ENCODE results near the gene RAP2A.

Gene RAP2A
- 27.5 to 88.7 (median 40.5) reads per million in 9 experiments for total RNA-seq

DNA sequence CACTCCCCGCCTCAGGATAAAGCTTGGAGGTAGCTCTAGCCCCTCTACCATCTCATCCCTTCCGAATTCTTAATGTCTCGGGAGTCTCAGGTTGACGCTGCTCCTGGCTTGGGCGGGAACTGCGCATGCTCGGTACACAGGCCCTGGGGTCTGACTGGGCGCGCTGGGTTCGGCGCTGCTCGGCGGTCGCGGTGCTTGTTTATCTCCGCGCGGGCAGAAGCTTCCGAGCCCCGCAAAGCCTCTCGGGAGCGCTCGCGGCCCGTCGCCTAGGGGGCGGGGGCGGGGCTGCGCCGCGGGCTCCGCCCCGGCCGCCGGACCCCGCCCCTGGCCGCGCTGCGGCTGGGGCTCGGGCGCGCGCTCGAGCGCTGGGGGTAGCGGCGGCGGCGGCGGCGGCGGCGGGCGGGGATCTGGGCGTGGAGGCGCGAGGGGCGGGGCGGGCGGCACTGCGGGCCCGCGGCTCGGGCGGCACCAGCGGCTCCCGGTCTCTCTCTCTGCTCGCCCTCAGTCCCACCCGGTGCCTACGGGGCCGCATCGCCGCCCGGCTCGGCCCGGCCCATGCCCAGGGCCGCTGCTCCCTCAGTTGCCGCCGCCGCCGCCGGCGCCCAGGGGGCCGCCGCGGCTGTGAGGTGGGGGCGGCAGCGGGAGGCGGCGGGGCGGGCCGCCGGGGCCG, at the start of gene RAP2A:
TSS of gene RAP2A (plus strand) at position 443 of the 670 bp plus-strand sequence. CDS start 302 bp downstream, outside the sequence.
- ATAC-seq (replicated peaks) = peak; percentile 62
- Mint-ChIP-seq H3K27me3 (no peaks in the 10 kb centered on the region), H3K36me3 (ENCODE audit: insufficient read depth) (peaks cover 15% of the 10 kb centered on the region), H3K9me3 (no peaks in the 10 kb centered on the region), H3K27ac (peak within 1 kb of the TSS; percentile 95 to 100), H3K4me3 (peak within 1 kb of the TSS; percentile 81 to 99), H3K4me1 (ENCODE audit: low read depth in 2 of 2) (peaks cover 7 to 37% of the 10 kb centered on the region in 2 donors)
- peak; percentile 82 to 86 (median 83) for DNase-seq

DNA sequence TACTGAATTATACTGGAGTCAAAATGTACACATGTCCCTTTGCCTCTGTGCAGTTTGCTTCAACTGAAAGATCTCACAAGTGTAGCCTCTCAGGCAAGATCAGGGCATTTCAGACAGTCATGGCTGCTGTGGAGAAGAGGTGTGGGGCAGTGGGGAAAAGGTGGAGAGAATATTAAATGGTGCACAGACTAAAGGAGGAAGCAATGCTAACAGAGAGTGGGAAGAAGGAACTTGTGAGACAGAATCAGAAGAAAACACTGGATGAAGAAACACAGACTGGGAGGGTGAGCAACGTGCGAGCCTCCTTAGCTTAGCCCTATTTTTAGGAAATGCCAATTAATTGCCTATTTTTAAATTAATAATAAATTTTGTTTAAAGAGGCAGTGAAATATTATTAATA, 49.6 kb upstream of the RAP2A start:
- no peaks in the 10 kb centered on the region for H3K27me3 Mint-ChIP-seq
- peaks cover 19 to 32% of the 10 kb centered on the region in 2 donors for H3K4me1 Mint-ChIP-seq (ENCODE audit: low read depth in 2 of 2)
- peaks cover 5% of the 10 kb centered on the region for H3K36me3 Mint-ChIP-seq (ENCODE audit: insufficient read depth)
- no peak for DNase-seq
- ATAC-seq (replicated peaks) = no peak
- H3K4me3 Mint-ChIP-seq = no peak overlapping the region
- H3K27ac Mint-ChIP-seq = peak overlapping the region in 1 of 2 donors; percentile 26
- no peaks in the 10 kb centered on the region for H3K9me3 Mint-ChIP-seq

GRCh38 chr13:97385146-97385545, 48.8 kb upstream of the RAP2A start:
- no peak overlapping the region for H3K4me3 Mint-ChIP-seq
- no peaks in the 10 kb centered on the region for H3K27me3 Mint-ChIP-seq
- H3K9me3 Mint-ChIP-seq = no peaks in the 10 kb centered on the region
- peaks cover 6% of the 10 kb centered on the region for H3K36me3 Mint-ChIP-seq (ENCODE audit: insufficient read depth)
- DNase-seq (no peak), ATAC-seq (replicated peaks) (no peak)
- no peak overlapping the region for H3K27ac Mint-ChIP-seq
- H3K4me1 Mint-ChIP-seq (ENCODE audit: low read depth in 2 of 2) = peaks cover 19 to 32% of the 10 kb centered on the region in 2 donors

- no peaks in the 10 kb centered on the region for H3K9me3 Mint-ChIP-seq
- no peak for DNase-seq
- ATAC-seq (replicated peaks) = no peak
- peaks cover 6% of the 10 kb centered on the region for H3K36me3 Mint-ChIP-seq (ENCODE audit: insufficient read depth)
- no peaks in the 10 kb centered on the region for H3K27me3 Mint-ChIP-seq
- no peak overlapping the region for H3K4me3 Mint-ChIP-seq
- no peak overlapping the region for H3K27ac Mint-ChIP-seq
- peaks cover 19 to 32% of the 10 kb centered on the region in 2 donors for H3K4me1 Mint-ChIP-seq (ENCODE audit: low read depth in 2 of 2)
These were observed 48.1 kb upstream of the RAP2A start for GRCh38 chr13:97385854-97386253.

DNA sequence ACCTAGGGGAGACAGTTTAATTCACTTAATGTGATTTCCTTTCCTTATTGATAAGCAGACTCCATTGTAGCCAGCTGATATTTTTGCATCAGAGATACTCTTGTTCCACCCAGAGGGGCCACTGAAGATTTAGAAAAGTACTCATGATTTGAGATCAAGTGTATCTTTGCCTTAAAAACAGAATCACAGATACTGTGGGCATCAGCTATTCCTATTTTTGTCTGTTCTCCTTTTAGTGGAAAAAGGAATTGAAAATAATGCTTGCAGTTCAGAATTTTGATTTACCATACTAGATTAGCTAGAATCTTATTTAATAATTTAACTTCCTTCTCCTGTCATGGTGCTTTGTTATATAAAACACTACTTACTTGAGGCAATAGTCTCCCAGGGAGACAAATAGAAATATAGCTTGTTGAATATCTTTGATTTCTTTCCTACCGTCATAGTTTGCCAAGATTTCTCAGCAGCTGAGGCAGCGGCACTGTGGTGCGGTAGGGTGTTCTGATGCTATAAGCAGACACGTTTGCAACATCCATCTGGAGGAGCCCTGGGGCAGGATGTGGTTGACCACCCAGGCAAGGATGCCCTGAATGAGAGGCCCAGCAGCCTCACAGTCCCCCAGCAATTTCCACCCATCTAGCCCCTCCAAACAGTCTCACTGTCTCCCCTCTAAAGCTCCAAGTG, 47.0 kb upstream of the RAP2A start:
- no peaks in the 10 kb centered on the region for H3K9me3 Mint-ChIP-seq
- H3K27ac Mint-ChIP-seq = peak overlapping the region; percentile 36 to 65
- no peak for DNase-seq
- peak; percentile 76 for ATAC-seq (replicated peaks)
- H3K4me3 Mint-ChIP-seq = peak overlapping the region in 1 of 2 donors; percentile 3
- peaks cover 19 to 28% of the 10 kb centered on the region in 2 donors for H3K4me1 Mint-ChIP-seq (ENCODE audit: low read depth in 2 of 2)
- H3K36me3 Mint-ChIP-seq (ENCODE audit: insufficient read depth) = peaks cover 6% of the 10 kb centered on the region
- H3K27me3 Mint-ChIP-seq = no peaks in the 10 kb centered on the region

DNA sequence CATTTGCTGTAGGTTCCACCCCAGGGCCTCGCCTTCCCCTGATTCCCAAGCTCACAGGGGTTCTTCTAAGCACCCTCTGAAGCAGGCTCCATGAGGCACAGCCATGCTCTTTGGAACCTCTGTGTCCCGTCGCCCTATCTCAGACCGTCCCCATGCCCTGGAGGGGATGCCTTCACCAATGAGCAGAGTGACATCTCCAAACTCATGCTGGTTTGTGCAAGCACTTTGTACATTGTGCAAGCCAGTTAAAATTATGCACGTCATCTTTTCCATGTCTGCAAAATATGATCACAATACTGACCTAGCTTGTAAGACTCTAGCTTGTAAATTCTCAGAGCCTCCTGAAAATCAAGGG, 46.5 kb upstream of the RAP2A start:
- ATAC-seq (replicated peaks) (no peak), DNase-seq (no peak)
- peak overlapping the region in 1 of 2 donors; percentile 36 for H3K27ac Mint-ChIP-seq
- H3K4me1 Mint-ChIP-seq (ENCODE audit: low read depth in 2 of 2) = peaks cover 19 to 28% of the 10 kb centered on the region in 2 donors
- H3K36me3 Mint-ChIP-seq (ENCODE audit: insufficient read depth) = peaks cover 6% of the 10 kb centered on the region
- H3K4me3 Mint-ChIP-seq = peak overlapping the region in 1 of 2 donors; percentile 3
- H3K27me3 Mint-ChIP-seq = no peaks in the 10 kb centered on the region
- H3K9me3 Mint-ChIP-seq = no peaks in the 10 kb centered on the region

DNA sequence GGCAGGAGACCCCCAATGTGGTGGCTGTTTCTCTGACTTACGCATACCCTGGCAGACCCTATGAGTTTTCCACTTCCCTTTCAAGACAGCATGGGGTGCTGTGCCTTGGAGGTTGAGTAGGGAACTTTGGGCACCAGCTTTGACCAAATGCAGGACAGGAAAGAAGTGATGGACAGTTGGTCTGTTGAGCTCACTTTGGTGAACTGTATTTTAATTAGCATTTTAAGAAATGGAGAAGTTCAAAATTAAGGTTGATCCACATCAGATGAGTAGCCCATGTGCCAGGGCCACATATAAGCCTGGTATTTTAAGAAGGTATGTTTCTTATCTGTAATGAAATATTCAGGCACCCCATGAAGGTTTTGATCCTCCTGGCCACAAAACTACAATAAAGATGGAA, 46.1 kb upstream of the RAP2A start:
- Mint-ChIP-seq H3K9me3 (no peaks in the 10 kb centered on the region), H3K4me3 (no peak overlapping the region), H3K4me1 (ENCODE audit: low read depth in 2 of 2) (peaks cover 19 to 28% of the 10 kb centered on the region in 2 donors), H3K36me3 (ENCODE audit: insufficient read depth) (peaks cover 3% of the 10 kb centered on the region), H3K27me3 (no peaks in the 10 kb centered on the region), H3K27ac (peak overlapping the region in 1 of 2 donors; percentile 36)
- ATAC-seq (replicated peaks) (no peak), DNase-seq (no peak)

DNA sequence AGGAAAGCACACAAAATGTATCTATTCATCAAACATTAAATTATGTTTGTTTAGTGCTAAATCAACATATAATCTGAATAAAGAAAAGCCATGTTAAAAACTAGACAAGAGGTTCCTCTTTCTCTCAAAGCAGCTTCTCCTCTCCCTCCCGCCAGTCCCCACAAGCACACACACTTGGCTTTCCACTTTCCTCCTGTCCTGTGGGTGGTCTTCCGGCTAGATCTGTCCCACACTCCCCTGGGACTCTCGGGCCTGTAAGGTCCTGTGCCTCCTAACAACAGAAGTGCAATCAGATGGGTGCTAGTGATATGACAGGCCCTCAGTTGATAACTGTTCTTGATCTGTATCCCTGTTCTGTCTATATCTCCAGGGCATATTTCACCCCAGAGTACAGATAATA, 45.6 kb upstream of the RAP2A start:
- H3K4me3 Mint-ChIP-seq = no peak overlapping the region
- H3K27me3 Mint-ChIP-seq = no peaks in the 10 kb centered on the region
- peaks cover 3% of the 10 kb centered on the region for H3K36me3 Mint-ChIP-seq (ENCODE audit: insufficient read depth)
- H3K9me3 Mint-ChIP-seq = no peaks in the 10 kb centered on the region
- H3K27ac Mint-ChIP-seq = peak overlapping the region; percentile 2 to 23
- peaks cover 19 to 28% of the 10 kb centered on the region in 2 donors for H3K4me1 Mint-ChIP-seq (ENCODE audit: low read depth in 2 of 2)
- DNase-seq (no peak), ATAC-seq (replicated peaks) (no peak)

GRCh38 chr13:97390941-97391600, 42.9 kb upstream of the RAP2A start:
- Mint-ChIP-seq H3K36me3 (ENCODE audit: insufficient read depth) (peaks cover 3% of the 10 kb centered on the region), H3K27ac (no peak overlapping the region), H3K27me3 (no peaks in the 10 kb centered on the region), H3K4me3 (no peak overlapping the region), H3K4me1 (ENCODE audit: low read depth in 2 of 2) (peaks cover 16 to 19% of the 10 kb centered on the region in 2 donors), H3K9me3 (no peaks in the 10 kb centered on the region)
- no peak for DNase-seq
- ATAC-seq (replicated peaks) = no peak

DNA sequence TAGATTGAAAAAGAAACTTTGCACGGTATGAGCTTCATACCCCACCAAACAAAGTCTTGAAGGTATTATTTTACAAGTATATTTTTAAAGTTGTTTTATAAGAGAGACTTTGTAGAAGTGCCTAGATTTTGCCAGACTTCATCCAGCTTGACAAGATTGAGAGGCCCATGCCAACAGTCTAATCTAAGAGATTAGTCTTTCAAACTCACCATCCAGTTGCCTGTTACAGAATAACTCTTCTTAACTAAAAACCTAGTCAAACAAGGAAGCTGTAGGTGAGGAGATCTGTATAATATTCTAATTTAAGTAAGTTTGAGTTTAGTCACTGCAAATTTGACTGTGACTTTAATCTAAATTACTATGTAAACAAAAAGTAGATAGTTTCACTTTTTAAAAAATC, 41.9 kb upstream of the RAP2A start:
- no peaks in the 10 kb centered on the region for H3K9me3 Mint-ChIP-seq
- ATAC-seq (replicated peaks) (no peak), DNase-seq (no peak)
- no peaks in the 10 kb centered on the region for H3K27me3 Mint-ChIP-seq
- no peak overlapping the region for H3K4me3 Mint-ChIP-seq
- H3K36me3 Mint-ChIP-seq (ENCODE audit: insufficient read depth) = peaks cover 3% of the 10 kb centered on the region
- H3K27ac Mint-ChIP-seq = no peak overlapping the region
- peaks cover 7 to 9% of the 10 kb centered on the region in 2 donors for H3K4me1 Mint-ChIP-seq (ENCODE audit: low read depth in 2 of 2)

DNA sequence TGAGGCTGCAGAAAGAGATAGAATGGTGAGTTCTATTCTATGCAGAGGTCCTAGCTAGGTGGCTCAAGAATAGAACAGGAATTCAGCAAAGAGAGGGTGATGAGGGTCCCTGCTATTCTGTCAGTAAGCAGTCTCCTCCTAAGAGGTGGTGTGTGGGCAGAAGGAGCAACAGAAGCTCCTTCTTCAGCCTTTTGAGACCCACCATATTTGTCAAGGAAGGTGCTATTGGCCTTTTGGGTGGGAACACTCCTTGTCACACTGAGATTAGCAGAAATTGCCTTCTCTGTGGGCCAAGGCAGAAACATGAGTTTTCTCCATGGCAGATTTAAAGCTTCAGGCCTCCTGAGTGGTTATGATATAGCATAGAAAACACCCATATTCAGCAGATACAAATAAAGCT, 39.4 kb upstream of the RAP2A start:
- Mint-ChIP-seq H3K9me3 (no peaks in the 10 kb centered on the region), H3K27ac (peak overlapping the region in 1 of 2 donors; percentile 15), H3K4me1 (ENCODE audit: low read depth in 2 of 2) (no peaks in the 10 kb centered on the region), H3K36me3 (ENCODE audit: insufficient read depth) (no peaks in the 10 kb centered on the region), H3K4me3 (no peak overlapping the region), H3K27me3 (no peaks in the 10 kb centered on the region)
- no peak for ATAC-seq (replicated peaks)
- no peak for DNase-seq

GRCh38 chr13:97395447-97396136, 38.4 kb upstream of the RAP2A start:
- Mint-ChIP-seq H3K27ac (no peak overlapping the region), H3K4me1 (ENCODE audit: low read depth in 2 of 2) (no peaks in the 10 kb centered on the region), H3K27me3 (no peaks in the 10 kb centered on the region), H3K36me3 (ENCODE audit: insufficient read depth) (no peaks in the 10 kb centered on the region), H3K4me3 (no peak overlapping the region), H3K9me3 (no peaks in the 10 kb centered on the region)
- DNase-seq (no peak), ATAC-seq (replicated peaks) (no peak)

DNA sequence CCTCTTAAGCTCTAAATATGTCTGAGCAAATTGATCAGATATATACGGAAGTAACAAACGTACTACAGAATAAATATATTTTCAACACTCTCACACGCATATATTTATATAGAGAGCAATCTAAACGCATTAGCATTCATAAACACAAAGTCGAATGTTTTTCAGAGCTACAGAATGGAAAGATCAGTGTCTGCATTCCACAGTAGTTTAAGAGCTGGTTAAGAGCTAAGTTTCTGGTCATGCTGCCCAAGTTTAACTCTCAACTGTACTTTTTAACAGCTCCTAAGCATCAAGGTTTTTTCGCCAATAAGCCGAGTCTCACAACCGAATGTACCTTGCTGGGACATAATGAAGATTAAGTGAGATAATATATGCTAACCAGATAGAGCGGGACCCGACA, 36.7 kb upstream of the RAP2A start:
- DNase-seq (no peak), ATAC-seq (replicated peaks) (no peak)
- Mint-ChIP-seq H3K27ac (no peak overlapping the region), H3K4me3 (no peak overlapping the region), H3K27me3 (peaks cover 0 to 4% of the 10 kb centered on the region in 2 donors), H3K4me1 (ENCODE audit: low read depth in 2 of 2) (no peaks in the 10 kb centered on the region), H3K36me3 (ENCODE audit: insufficient read depth) (no peaks in the 10 kb centered on the region), H3K9me3 (no peaks in the 10 kb centered on the region)

Data from effector memory CD8-positive, alpha-beta T cell (primary cell).